ENCODE measurements around the gene PIEZO1.

GRCh38 chr16:88712362-88712979 is 72.5 kb downstream of the PIEZO1 start:
- TF ChIP-seq POLR2A (IDR thresholded peaks at IDR 0.05; ENCODE audit: low read length), result no peak
- TF ChIP-seq GATA1 (IDR thresholded peaks at IDR 0.05; ENCODE audit: low read depth, low read length), result no peak
